ENCODE data around the gene ACTA1. TPM values are rescaled to one million over a fixed set of nuclear protein-coding genes. Genes with fewer than 3 reads are reported as not detected.

Gene ACTA1

DNA sequence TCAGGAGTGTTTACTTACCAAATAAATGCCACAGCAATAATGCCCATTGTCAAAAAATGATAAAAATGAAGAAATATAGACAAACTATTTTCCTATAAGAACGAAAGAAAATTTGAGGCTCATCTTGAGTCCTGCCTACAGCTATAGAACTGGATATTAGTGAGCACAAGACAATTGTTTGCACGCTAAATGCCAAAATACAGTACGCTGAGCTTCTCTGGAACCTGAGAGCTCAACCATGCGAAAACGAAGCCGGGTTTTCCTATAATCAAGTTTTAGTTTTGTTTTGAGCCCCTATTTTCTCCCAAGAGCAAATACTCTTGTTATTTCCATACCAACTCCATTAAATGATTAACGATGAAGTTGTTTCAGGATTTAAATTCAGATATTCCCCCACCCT lies 49.1 kb downstream of the ACTA1 start:
- 98% methylated on average over 6 of the region's 7 CpGs for WGBS
- H3K4me2 ChIP-seq (ENCODE audit: low read length, poor library complexity, severe bottlenecking), result no peak overlapping the region
- H4K8ac ChIP-seq (ENCODE audit: low read length), result no peak overlapping the region

DNA sequence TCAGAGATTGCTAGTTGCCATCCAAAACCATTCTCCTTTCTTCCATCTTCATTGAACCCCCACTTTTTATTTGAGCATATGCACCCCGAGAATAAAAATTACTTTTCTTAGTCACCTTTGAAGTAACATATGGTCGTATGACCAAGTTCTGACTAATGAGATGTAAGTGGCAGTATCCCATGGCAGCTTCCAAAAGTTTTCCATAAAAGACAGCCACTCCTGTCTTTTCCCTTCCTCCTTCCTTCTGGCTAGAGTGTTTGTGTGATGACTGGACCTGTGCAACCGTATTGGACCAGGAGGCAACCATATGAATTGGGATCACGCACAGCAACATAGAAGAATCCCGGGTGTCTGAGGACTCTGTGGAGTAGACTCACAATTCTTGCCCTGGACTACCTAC lies 49.9 kb downstream of the ACTA1 start:
- no peak overlapping the region for H3K14ac ChIP-seq (ENCODE audit: low read length in 2 of 2)
- no peak overlapping the region for H3K9ac ChIP-seq (ENCODE audit: low read length)
- H2BK120ac ChIP-seq (ENCODE audit: low read depth, low read length), result no peak overlapping the region
- H2AFZ ChIP-seq (ENCODE audit: low read depth, low read length), result no peak overlapping the region
- no peak overlapping the region for H3K18ac ChIP-seq (ENCODE audit: low read depth in 1 of 2, low read length in 2 of 2)
- no peak overlapping the region for H3K4me2 ChIP-seq (ENCODE audit: low read length, poor library complexity, severe bottlenecking)
- no peaks in the 10 kb centered on the region for H3K79me1 ChIP-seq (replicated peaks; ENCODE audit: low read length, poor library complexity, severe bottlenecking)
- no peak overlapping the region for H3K27ac ChIP-seq (ENCODE audit: low read length, poor library complexity, severe bottlenecking)
- no peak overlapping the region for H2AK5ac ChIP-seq (ENCODE audit: low read length, severe bottlenecking)
- H3K4me1 ChIP-seq (ENCODE audit: control insufficient read depth, insufficient read depth, low read depth, low read length), result peaks cover 15% of the 10 kb centered on the region
- H3K36me3 ChIP-seq (ENCODE audit: control insufficient read depth in 1 of 2, insufficient read depth in 2 of 2, low read depth in 1 of 2, low read length in 2 of 2), result no peaks in the 10 kb centered on the region
- no peak overlapping the region for H2BK12ac ChIP-seq (ENCODE audit: low read length in 2 of 2)
- no peak overlapping the region for H2BK5ac ChIP-seq (ENCODE audit: low read depth, low read length, poor library complexity, severe bottlenecking)
- no peak overlapping the region for H4K8ac ChIP-seq (ENCODE audit: low read length)
- H3K4ac ChIP-seq (ENCODE audit: low read depth in 1 of 2, low read length in 2 of 2), result no peak overlapping the region
- WGBS, result 88% methylated on average over 5 of the region's 5 CpGs
- H3K27me3 ChIP-seq (ENCODE audit: control insufficient read depth in 1 of 2, insufficient read depth in 1 of 2, low read length in 2 of 2), result peaks cover 0 to 12% of the 10 kb centered on the region in 2 experiments
- H3K9me3 ChIP-seq (ENCODE audit: control insufficient read depth, low read length), result no peaks in the 10 kb centered on the region
- no peak overlapping the region for H3K4me3 ChIP-seq (ENCODE audit: insufficient read depth in 1 of 2, low read depth in 1 of 2, low read length in 2 of 2)
- no peak overlapping the region for H3K23ac ChIP-seq (ENCODE audit: low read length in 2 of 2)
- H2BK15ac ChIP-seq (ENCODE audit: low read depth, poor library complexity, severe bottlenecking), result no peak overlapping the region
- DNase-seq, result no peak
- H4K91ac ChIP-seq (ENCODE audit: low read length), result no peak overlapping the region

More for the DNA sequence above, 49.1 kb downstream of the ACTA1 start:
- Histone ChIP-seq H3K79me1 (replicated peaks; ENCODE audit: low read length, poor library complexity, severe bottlenecking) (no peaks in the 10 kb centered on the region), H3K4me1 (ENCODE audit: control insufficient read depth, insufficient read depth, low read depth, low read length) (peaks cover 15% of the 10 kb centered on the region), H4K91ac (ENCODE audit: low read length) (no peak overlapping the region), H3K4me3 (ENCODE audit: insufficient read depth in 1 of 2, low read depth in 1 of 2, low read length in 2 of 2) (no peak overlapping the region), H3K4ac (ENCODE audit: low read depth in 1 of 2, low read length in 2 of 2) (no peak overlapping the region), H2BK15ac (ENCODE audit: low read depth, poor library complexity, severe bottlenecking) (no peak overlapping the region), H3K27ac (ENCODE audit: low read length, poor library complexity, severe bottlenecking) (no peak overlapping the region), H2BK5ac (ENCODE audit: low read depth, low read length, poor library complexity, severe bottlenecking) (no peak overlapping the region), H3K9me3 (ENCODE audit: control insufficient read depth, low read length) (no peaks in the 10 kb centered on the region), H2BK120ac (ENCODE audit: low read depth, low read length) (no peak overlapping the region), H2AK5ac (ENCODE audit: low read length, severe bottlenecking) (no peak overlapping the region), H3K27me3 (ENCODE audit: control insufficient read depth in 1 of 2, insufficient read depth in 1 of 2, low read length in 2 of 2) (peaks cover 0 to 9% of the 10 kb centered on the region in 2 experiments), H3K14ac (ENCODE audit: low read length in 2 of 2) (no peak overlapping the region), H3K36me3 (ENCODE audit: control insufficient read depth in 1 of 2, insufficient read depth in 2 of 2, low read depth in 1 of 2, low read length in 2 of 2) (no peaks in the 10 kb centered on the region), H3K23ac (ENCODE audit: low read length in 2 of 2) (no peak overlapping the region), H2AFZ (ENCODE audit: low read depth, low read length) (no peak overlapping the region), H3K9ac (ENCODE audit: low read length) (no peak overlapping the region), H3K18ac (ENCODE audit: low read depth in 1 of 2, low read length in 2 of 2) (no peak overlapping the region), H2BK12ac (ENCODE audit: low read length in 2 of 2) (no peak overlapping the region)
- no peak for DNase-seq

DNA sequence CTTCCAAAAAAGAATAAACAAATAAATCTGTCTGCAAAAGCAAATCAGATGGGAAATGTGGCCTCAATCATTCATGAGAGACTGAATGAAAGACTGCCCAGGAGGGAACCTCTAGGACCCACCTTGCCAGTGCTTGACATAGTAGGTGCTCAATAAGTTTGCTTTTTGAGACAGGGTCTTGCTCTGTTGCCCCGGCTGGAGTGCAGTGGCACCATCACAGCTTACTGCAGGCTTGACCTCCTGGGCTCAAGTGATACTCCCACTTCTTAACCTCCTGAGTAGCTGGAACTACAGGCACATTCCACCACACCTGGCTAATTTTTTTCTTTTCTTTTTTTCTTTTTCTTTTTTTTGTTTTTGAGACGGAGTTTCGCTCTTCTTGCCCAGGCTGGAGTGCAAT lies 50.7 kb downstream of the ACTA1 start:
- Histone ChIP-seq H3K27ac (ENCODE audit: low read length, poor library complexity, severe bottlenecking) (no peak overlapping the region), H3K18ac (ENCODE audit: low read depth in 1 of 2, low read length in 2 of 2) (no peak overlapping the region), H3K4me3 (ENCODE audit: insufficient read depth in 1 of 2, low read depth in 1 of 2, low read length in 2 of 2) (no peak overlapping the region), H3K14ac (ENCODE audit: low read length in 2 of 2) (no peak overlapping the region), H3K9ac (ENCODE audit: low read length) (no peak overlapping the region), H2BK5ac (ENCODE audit: low read depth, low read length, poor library complexity, severe bottlenecking) (no peak overlapping the region), H2BK120ac (ENCODE audit: low read depth, low read length) (no peak overlapping the region), H3K4ac (ENCODE audit: low read depth in 1 of 2, low read length in 2 of 2) (no peak overlapping the region), H3K4me2 (ENCODE audit: low read length, poor library complexity, severe bottlenecking) (no peak overlapping the region), H2AK5ac (ENCODE audit: low read length, severe bottlenecking) (no peak overlapping the region), H3K27me3 (ENCODE audit: control insufficient read depth in 1 of 2, insufficient read depth in 1 of 2, low read length in 2 of 2) (peaks cover 0 to 12% of the 10 kb centered on the region in 2 experiments), H3K9me3 (ENCODE audit: control insufficient read depth, low read length) (no peaks in the 10 kb centered on the region), H4K8ac (ENCODE audit: low read length) (no peak overlapping the region), H4K91ac (ENCODE audit: low read length) (no peak overlapping the region), H2AFZ (ENCODE audit: low read depth, low read length) (no peak overlapping the region), H3K23ac (ENCODE audit: low read length in 2 of 2) (no peak overlapping the region), H2BK12ac (ENCODE audit: low read length in 2 of 2) (no peak overlapping the region), H2BK15ac (ENCODE audit: low read depth, poor library complexity, severe bottlenecking) (no peak overlapping the region), H3K4me1 (ENCODE audit: control insufficient read depth, insufficient read depth, low read depth, low read length) (peaks cover 15% of the 10 kb centered on the region), H3K79me1 (replicated peaks; ENCODE audit: low read length, poor library complexity, severe bottlenecking) (no peaks in the 10 kb centered on the region), H3K36me3 (ENCODE audit: control insufficient read depth in 1 of 2, insufficient read depth in 2 of 2, low read depth in 1 of 2, low read length in 2 of 2) (no peaks in the 10 kb centered on the region)
- 98% methylated on average over 3 of the region's 3 CpGs for WGBS
- no peak for DNase-seq

Small RNAs within 50 kb of the gene (small RNA-seq; reads per million reads assigned to genes)
- gene RN7SKP276 (ENCODE audit: low read depth) (not detected), gene RNU6-180P (ENCODE audit: low read depth) (not detected)

Measured in mesenchymal stem cell (in vitro differentiated cells and primary cell).